ENCODE data around the gene ARHGAP15. TPM values are rescaled to one million over a fixed set of nuclear protein-coding genes. Genes with fewer than 3 reads are reported as not detected.

The ARHGAP15 gene
- polyA plus RNA-seq, 3 donors = 0.54 to 8.7 (median 5.6) TPM

DNA sequence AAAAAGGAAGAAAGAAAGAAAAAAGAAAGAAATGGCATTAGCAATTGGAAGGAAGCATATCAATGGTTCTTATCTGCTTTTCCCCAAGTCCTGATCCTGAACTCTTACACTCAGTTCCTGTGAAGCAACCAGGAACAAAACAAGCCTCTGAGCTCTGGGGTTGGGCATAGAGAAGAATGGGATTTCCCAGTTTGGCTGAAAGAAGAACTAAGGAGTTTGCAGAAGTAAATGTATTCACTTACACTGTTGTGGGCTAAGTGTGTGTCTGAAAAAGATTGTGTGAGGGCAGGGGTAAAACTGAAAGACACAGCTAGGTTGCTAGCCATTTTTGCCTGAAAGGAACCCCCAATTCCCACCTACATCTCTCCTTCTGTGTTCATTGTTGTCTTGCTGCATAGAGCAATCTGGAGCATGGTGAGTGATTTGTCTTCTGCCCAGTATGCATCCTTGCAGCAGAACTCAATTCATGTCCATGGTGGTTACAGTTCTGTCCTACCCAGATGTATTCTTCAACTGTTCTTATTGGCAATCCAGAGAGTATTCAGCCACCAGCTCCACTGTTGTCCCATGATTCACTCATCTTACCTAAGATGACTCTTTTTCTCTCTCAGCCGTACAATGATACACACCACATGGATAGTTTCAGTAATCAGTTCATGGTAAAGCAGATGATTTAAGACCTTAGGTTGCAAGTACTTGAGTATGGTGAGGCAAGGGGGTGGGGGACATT lies 348.7 kb downstream of the ARHGAP15 start:
- WGBS, 3 donors = 92 to 98% (median 96%) methylated on average over 1 of the region's 1 CpG
- H3K27ac ChIP-seq (ENCODE audit: low read depth, low read length) = no peak overlapping the region

DNA sequence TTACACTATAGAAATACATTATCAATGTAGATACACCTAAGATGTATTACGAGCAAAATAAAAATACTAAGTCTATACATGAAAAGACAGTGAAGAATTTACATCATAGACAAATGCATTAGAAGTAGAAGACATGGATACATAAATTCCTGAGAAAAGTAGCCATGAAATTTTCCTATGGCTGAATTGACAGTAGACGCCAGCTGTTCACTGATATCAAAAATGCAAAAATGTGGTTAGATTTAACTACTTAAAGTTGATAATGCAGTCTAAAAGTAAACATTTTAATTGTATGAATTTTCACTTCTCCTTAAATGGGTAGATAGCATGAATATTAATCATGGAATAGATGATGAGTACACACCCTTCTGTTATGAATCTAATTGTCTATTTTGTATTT lies 350.9 kb downstream of the ARHGAP15 start:
- H3K27ac ChIP-seq (ENCODE audit: low read depth, low read length) = no peak overlapping the region
- WGBS, 3 donors = 84 to 91% (median 90%) methylated on average over 2 of the region's 2 CpGs

DNA sequence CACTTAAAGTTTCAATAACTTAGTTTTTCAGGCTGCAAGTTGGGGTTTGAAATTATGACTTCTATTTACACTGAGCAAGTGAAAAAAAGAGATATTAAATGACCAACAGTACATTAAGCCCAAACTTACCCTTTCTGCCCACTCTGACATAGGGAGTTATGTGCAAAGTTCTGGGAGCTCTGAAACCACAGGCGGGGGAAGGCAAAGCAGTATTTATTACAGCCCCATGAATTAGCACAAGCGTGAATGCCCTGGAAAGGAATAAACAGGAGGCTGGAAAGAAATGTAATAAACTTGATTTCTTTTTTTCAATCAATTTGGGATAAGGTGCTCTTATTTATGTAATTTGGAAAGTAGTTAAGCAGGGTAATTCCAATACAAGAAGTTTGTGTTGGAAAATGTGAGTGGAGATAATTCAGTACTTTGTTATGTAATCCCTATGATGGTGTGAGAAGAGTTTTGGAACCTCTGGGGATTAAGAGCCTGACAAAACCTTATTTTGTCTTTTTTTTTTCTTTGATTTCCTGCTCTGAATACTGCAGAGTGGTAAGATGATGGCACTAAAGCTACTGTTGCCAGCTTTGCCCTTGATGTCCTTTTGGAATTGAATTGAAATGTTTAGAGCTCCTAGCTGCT lies 351.5 kb downstream of the ARHGAP15 start:
- 66 to 82% (median 77%) methylated on average over 2 of the region's 2 CpGs for WGBS, 3 donors
- no peak overlapping the region for H3K27ac ChIP-seq (ENCODE audit: low read depth, low read length)

- 43 to 62% (median 60%) methylated on average over 6 of the region's 6 CpGs for WGBS, 3 donors
These were observed 352.0 kb downstream of the ARHGAP15 start for GRCh38 chr2:143481237-143481623.

DNA sequence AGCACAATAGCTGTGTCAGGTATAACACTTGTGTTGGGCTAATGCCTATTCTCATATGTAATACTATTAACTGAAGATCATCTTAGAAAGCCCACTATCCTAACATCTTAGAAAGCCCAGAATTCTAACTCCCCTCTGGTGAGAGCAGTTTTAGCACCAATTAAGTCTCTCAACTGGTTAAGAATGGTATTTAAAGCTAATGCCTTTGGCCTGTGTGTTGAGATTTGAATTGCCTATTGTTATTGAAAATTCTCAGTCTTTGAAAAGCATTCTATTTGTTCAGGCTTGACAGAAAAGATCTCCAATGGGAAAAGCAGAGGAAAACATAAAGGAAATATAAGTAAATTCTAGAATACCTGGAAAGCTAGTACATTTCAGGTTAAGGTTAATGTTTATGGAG lies 352.5 kb downstream of the ARHGAP15 start:
- H3K27ac ChIP-seq (ENCODE audit: low read depth, low read length) = no peak overlapping the region

More at GRCh38 chr2:143481237-143481623, 352.0 kb downstream of the ARHGAP15 start:
- no peak overlapping the region for H3K27ac ChIP-seq (ENCODE audit: low read depth, low read length)

GRCh38 chr2:143482316-143482715 lies 353.1 kb downstream of the ARHGAP15 start:
- 25 to 65% (median 52%) methylated on average over 3 of the region's 3 CpGs for WGBS, 3 donors
- no peak overlapping the region for H3K27ac ChIP-seq (ENCODE audit: low read depth, low read length)

DNA sequence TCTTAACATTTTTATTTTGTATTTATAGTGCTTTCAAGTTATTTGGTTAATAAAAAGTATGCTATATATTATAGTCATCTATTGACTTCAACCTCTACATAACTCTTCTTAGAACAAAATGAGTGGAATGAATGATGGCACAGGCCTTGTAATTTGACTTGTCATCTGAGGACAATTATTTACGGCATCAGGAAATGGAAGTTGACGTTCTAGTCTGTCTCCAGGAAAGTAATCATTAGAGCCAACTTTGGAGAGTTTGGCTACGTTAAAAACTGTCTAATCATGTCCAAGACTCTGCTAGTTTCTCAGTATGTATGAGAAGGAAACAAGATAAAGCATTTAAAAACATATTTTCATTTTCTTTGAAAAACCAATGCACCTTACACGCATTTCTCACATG lies 353.6 kb downstream of the ARHGAP15 start:
- no peak overlapping the region for H3K27ac ChIP-seq (ENCODE audit: low read depth, low read length)
- WGBS, 3 donors = 21 to 48% (median 33%) methylated on average over 4 of the region's 4 CpGs

DNA sequence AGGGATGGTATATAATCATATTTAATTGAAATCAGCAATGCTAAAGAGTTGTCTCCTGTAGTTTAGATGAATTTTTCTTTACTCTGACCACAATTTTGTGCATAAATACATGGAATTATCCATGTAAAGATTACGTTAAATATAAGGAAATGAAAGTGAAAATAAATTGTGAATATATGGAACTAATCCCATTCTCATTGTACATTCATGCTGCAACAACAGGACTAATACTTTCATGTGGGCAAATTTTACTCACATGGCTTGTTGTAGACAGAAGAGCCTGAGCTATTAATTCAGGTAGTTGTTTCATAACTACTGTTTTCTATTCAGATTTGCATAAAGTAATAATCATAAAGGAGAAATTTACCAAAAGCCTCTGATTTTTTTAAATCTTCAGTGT lies 357.8 kb downstream of the ARHGAP15 start:
- WGBS, 3 donors = 45 to 73% (median 57%) methylated on average over 1 of the region's 1 CpG

DNA sequence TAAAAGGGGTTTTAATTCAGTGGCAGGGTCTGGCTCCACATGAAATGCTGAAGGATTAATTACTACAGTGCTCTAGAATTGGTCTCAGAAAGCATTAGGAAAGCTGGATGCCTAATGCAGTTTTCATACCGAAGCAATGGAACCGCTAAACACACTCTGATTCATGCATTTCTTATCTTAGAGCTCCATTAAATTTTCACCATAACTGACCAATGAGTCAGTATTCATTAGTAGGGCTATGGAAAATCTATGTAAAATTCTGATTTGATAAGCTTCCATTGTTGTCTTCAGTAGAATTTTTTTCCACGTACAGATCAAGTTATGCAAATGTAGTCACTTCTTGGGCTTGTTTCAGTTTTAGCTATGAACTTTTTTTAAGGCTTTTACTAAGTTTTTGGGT lies 359.9 kb downstream of the ARHGAP15 start:
- WGBS, 3 donors = 62 to 77% (median 68%) methylated on average over 3 of the region's 3 CpGs
- H3K27ac ChIP-seq (ENCODE audit: low read depth, low read length) = no peak overlapping the region

More for the DNA sequence above, 357.8 kb downstream of the ARHGAP15 start:
- no peak overlapping the region for H3K27ac ChIP-seq (ENCODE audit: low read depth, low read length)

- 46 to 65% (median 48%) methylated on average over 2 of the region's 2 CpGs for WGBS, 3 donors
- no peak overlapping the region for H3K27ac ChIP-seq (ENCODE audit: low read depth, low read length)
These were observed 361.9 kb downstream of the ARHGAP15 start for GRCh38 chr2:143491131-143491530.

DNA sequence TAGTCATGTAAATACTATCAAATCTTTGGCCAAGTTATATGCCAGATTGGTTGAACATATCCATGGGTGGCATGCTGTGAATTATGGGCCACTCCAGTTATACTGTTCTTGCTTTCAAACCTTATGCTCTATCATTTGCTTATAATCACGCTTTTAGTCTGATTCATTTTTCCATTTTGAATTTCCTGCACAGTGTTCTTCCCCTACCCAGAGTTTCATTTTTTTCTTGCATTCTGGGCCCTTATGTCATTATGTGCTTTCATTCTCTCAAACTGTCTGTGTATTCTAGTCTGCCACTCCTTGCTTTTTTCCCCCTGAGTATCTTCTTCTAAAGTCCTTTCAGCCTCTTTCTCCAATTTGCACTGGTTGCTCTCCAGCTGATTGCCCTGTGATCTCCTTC lies 364.1 kb downstream of the ARHGAP15 start:
- WGBS, 3 donors = 93 to 100% (median 100%) methylated on average over 1 of the region's 1 CpG

GRCh38 chr2:143497726-143498125 lies 368.5 kb downstream of the ARHGAP15 start:
- 76 to 77% (median 76%) methylated on average over 1 of the region's 1 CpG for WGBS, 3 donors

More for the DNA sequence above, 364.1 kb downstream of the ARHGAP15 start:
- H3K27ac ChIP-seq (ENCODE audit: low read depth, low read length) = no peak overlapping the region

GRCh38 chr2:143498496-143498895 lies 369.3 kb downstream of the ARHGAP15 start:
- WGBS, 3 donors = 32 to 79% (median 47%) methylated on average over 1 of the region's 1 CpG
- no peak overlapping the region for H3K27ac ChIP-seq (ENCODE audit: low read depth, low read length)

More at GRCh38 chr2:143497726-143498125, 368.5 kb downstream of the ARHGAP15 start:
- H3K27ac ChIP-seq (ENCODE audit: low read depth, low read length) = no peak overlapping the region

- H3K27ac ChIP-seq (ENCODE audit: low read depth, low read length) = no peak overlapping the region
- 23 to 75% (median 69%) methylated on average over 3 of the region's 3 CpGs for WGBS, 3 donors
These were observed 369.8 kb downstream of the ARHGAP15 start for GRCh38 chr2:143499061-143499460.

DNA sequence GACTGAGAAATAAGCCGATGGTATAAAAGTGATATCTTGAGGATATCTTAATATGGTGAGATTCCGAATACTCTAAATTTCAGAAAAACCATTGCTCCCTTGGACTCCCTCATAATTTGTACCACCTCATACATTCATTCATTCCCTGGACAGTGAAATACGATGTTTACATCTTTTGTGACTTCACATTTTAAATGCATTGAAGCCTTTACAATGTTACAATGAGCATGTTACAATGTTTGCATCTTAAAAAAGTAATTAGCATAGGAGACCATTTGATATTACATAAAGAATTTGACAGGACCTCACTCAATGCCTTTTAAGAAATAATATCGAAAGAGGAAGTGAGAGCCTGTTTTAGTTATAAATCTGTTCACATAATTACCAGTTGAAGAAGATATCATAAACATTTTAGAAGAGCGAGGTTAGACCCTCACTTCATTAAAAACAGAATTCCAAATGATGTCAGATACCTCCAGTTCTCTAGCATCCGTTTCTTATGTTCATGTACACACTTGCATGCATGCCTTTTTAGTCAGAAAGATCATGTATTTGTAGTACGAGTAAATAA lies 372.0 kb downstream of the ARHGAP15 start:
- 89 to 94% (median 90%) methylated on average over 7 of the region's 7 CpGs for WGBS, 3 donors
- H3K27ac ChIP-seq (ENCODE audit: low read depth, low read length) = no peak overlapping the region

- no peak overlapping the region for H3K27ac ChIP-seq (ENCODE audit: low read depth, low read length)
- WGBS, 3 donors = 63 to 91% (median 68%) methylated on average over 2 of the region's 2 CpGs
These were observed 374.1 kb downstream of the ARHGAP15 start for GRCh38 chr2:143503280-143503679.

GRCh38 chr2:143504397-143504796 lies 375.2 kb downstream of the ARHGAP15 start:
- WGBS, 3 donors = 69 to 93% (median 79%) methylated on average over 2 of the region's 2 CpGs
- no peak overlapping the region for H3K27ac ChIP-seq (ENCODE audit: low read depth, low read length)

DNA sequence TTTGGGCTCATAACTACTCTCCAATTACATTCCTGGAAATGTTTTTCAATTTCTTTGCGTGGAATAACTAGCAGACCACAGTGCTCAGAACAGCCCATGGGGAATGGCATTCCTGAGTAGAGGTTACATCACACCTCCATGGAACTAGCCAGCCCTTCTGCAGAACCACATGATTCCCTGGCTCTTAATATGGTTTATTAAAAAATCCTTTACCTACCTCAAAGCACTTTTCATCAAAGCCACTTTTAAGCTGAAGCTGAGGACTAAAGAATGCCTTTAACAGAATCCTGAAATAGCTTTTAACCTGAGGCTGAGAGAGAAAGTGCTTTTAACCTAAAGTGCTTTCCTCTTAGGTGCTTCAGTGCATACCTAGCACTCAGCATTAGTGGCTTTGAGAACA lies 376.3 kb downstream of the ARHGAP15 start:
- 78 to 92% (median 82%) methylated on average over 1 of the region's 1 CpG for WGBS, 3 donors
- no peak overlapping the region for H3K27ac ChIP-seq (ENCODE audit: low read depth, low read length)

DNA sequence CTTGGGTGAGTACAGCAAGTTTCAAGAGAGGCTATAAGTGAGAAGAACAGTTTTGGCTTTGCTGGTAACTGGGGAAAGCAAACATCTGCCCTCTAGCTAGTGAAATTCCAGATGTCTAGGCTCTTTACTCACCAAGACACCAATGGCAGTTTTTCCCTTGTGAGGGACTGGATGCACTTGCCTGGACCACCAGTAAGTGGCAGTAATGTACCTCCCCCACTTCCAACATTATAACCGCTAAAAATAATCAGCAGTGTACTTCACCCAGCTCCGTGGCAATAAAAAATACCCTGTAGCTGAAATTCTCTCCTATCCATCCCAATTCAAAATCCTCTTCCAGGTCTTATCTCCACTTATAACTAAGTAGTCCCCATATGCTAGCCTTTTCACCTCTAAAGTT lies 383.9 kb downstream of the ARHGAP15 start:
- 19 to 27% (median 24%) methylated on average over 2 of the region's 2 CpGs for WGBS, 3 donors
- H3K27ac ChIP-seq (ENCODE audit: low read depth, low read length) = no peak overlapping the region

DNA sequence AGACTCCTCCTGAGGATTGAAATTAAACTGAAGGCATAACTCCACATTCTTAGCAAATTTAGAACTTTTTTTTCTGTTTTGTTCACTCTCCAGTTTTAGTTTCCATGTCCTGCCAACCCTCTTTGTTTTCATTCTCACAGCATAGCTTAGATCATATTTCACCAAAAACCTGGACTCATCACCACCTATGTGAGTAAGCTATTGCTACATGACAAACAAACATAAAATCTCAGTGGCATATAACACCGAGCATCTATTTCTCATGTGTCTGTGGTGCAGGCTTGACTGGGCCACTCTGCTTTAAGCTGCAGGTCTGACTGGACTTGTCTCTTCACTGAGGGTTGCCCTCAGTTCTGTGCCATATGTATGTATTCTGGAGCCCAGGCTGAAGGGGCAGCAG lies 385.2 kb downstream of the ARHGAP15 start:
- no peak overlapping the region for H3K27ac ChIP-seq (ENCODE audit: low read depth, low read length)
- WGBS, 3 donors = 0 to 50% (median 36%) methylated on average over 1 of the region's 1 CpG

All from adipose tissue (tissue), 3 donors.